Activated naive CD8-positive, alpha-beta T cell treated with anti-CD3 and anti-CD28 coated beads for 36 hours (primary cell): Measurements from ENCODE around the gene EBPL. TPM values are rescaled to one million over a fixed set of nuclear protein-coding genes. Genes with fewer than 3 reads are reported as not detected.

ENCODE experiments used
- DNase-seq: peaks from one replicate; pipeline ENCODE4 v3.0.0; 2021
- H3K27ac Mint-ChIP-seq: one replicate; pipeline ENCODE4 v1.8.0; 2022; ENCODE audit warnings: mild to moderate bottlenecking, moderate library complexity, mixed read lengths
- H3K27me3 Mint-ChIP-seq: one replicate; pipeline ENCODE4 v1.8.0; 2022; ENCODE audit warnings: mild to moderate bottlenecking, mixed read lengths
- H3K36me3 Mint-ChIP-seq: one replicate; pipeline ENCODE4 v1.8.0; 2021; ENCODE audit warnings: mild to moderate bottlenecking, mixed read lengths
- H3K4me1 Mint-ChIP-seq: one replicate; pipeline ENCODE4 v1.8.0; 2021; ENCODE audit warnings: mixed read lengths
- H3K4me3 Mint-ChIP-seq: one replicate; pipeline ENCODE4 v1.8.0; 2022; ENCODE audit warnings: mild to moderate bottlenecking, moderate library complexity, mixed read lengths
- H3K9me3 Mint-ChIP-seq: one replicate; pipeline ENCODE4 v1.8.0; 2022; ENCODE audit warnings: mixed read lengths
- total RNA-seq, 2 experiments: library from RNA; stranded (reverse); gene quantifications; one replicate each; pipeline ENCODE4 v1.2.3, GENCODE V29; 2021

Gene EBPL
- total RNA-seq, 2 experiments from 2014 or later: 54.8 to 60.0 TPM

DNA sequence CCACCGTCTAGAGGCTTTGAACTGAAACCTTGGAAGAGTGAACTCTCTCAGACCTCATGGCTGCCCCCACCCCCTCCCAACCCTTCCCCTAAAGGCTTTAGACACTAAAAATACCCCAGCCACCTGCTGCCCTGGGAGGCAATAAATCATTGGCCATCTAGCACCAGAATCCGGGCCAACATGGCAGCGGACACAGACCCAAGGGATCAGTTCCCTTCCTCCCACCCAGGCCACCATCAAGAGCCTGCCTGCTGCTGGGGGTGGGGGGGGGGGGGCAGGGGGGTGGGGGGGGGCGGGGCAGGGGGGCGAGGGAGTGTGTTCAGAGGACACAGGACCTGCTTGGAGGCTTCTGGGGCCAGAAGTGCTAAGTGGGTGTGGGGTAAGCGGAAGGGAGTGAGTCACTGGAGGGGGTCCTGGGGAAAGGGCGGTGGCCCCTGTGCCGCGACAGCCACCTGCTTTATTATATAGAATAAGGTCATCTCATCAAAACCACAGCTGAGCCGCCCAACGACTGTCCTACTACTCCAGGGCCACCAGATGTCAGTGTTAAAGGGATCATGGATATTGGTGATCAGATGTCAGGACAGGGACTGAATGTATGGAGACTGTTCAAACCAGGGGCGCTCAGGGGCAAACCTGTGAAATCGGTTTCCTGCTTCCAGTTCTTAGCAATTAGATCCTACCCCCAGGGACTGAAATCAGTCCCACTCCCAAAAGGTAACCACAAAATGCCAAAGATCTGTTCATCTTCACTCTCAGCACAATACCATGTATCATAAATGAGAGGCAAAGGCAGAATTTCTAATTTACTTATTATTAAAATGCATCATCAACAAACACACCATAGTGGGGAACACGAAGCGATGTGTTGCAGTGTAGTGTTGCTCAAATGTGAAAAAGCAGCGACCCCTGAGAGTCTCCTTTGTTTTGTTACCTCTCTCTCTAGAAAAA is 38.7 kb downstream of the EBPL start:
- H3K27ac Mint-ChIP-seq: no peak overlapping the region
- DNase-seq: peak; percentile 23
- H3K9me3 Mint-ChIP-seq: no peaks in the 10 kb centered on the region
- H3K4me3 Mint-ChIP-seq: no peak overlapping the region
- H3K27me3 Mint-ChIP-seq: no peaks in the 10 kb centered on the region
- H3K4me1 Mint-ChIP-seq: no peaks in the 10 kb centered on the region
- H3K36me3 Mint-ChIP-seq: peaks cover 2% of the 10 kb centered on the region

DNA sequence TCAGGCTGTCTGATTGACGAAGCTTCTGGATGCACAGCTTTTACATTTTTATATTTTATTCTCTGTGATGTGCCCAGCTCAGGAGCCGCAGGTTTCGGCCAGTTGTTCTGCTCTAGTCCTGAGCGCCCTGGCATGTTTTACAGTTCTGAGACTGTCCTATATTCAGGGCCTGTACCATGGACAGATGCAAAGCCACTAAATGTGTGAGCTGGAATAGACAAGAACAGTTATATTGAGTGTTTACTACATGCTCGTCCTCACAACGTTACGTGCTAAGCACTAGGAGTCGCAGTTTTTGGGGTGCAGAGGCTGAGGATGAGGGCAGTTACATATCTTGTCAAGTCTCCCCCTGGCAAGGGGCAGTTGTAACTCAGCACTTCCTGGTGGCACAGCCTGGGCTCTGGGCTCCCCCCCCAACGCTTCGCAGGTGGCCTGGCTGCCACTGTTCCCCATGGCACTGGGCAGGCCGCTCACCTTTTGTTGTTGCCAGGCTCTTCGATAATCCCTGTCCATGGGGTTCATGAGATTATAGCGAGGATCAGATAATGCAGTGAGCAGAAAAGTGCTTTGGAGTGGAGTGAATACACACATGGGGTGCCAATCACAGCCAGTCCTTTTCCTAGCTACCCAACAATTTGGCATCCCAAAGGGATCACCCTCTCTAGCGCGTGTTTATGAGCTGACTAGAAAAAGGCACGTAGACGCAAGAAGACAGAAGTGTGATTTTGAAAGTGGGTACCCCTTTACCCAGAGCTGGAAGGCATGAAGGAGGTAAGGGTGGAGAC is 39.5 kb downstream of the EBPL start:
- Mint-ChIP-seq H3K36me3 (peaks cover 2% of the 10 kb centered on the region), H3K27me3 (no peaks in the 10 kb centered on the region), H3K4me1 (no peaks in the 10 kb centered on the region), H3K9me3 (no peaks in the 10 kb centered on the region), H3K27ac (no peak overlapping the region), H3K4me3 (no peak overlapping the region)
- DNase-seq: no peak

DNA sequence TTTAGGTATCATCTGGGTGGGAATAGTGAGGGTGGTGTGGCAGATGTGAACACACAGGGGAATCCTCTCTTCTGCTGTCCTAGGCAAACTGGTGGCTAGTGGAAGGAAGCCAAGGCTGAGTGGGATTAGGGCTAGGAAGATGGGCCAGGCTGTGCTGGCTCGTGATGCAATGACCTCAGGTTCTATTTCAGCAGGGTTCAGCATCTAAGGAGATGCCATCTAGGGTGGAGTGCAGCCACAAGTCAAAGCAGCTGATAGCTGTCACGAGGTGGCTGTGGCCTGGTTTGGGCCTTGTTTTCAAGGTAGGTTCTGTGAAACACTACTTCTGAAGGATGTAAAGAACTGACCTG is 41.3 kb downstream of the EBPL start:
- no peaks in the 10 kb centered on the region for H3K9me3 Mint-ChIP-seq

DNA sequence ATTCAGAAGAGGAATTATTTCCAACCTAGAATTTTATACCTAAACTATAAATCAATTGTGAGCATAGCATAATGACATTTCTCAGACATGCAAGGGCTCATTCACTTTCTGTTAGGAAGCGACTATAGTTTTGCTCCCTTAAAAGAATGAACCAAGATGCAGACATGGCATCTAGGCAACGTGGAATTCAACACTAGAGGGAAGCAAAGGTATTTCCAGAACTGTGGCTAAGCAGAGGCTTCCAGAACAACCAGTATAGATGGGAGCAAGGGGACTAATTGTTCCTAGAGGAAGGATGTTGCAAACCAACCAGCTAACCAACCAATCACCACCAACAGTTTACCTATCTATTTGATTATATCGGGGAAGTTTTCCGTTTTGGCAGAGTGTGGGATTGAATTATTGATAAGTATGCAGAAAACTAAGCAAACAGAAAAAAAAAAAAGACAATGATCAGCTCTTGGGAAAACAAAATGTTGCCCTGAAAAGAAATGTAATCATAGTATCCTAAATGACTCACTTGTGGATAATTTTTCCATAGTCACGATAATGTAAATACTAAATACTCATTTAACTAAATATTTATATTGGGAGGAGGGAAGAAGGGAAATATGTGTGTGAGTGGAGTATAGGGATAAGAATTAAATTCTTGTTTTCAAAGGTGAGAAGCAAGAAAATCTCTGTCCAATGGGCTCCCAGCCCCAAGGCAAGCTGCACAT is 41.9 kb downstream of the EBPL start:
- Mint-ChIP-seq H3K27ac (no peak overlapping the region), H3K4me1 (peaks cover 6% of the 10 kb centered on the region), H3K4me3 (no peak overlapping the region), H3K27me3 (no peaks in the 10 kb centered on the region), H3K9me3 (no peaks in the 10 kb centered on the region), H3K36me3 (peaks cover 2% of the 10 kb centered on the region)
- no peak for DNase-seq

More for the DNA sequence above, 41.3 kb downstream of the EBPL start:
- H3K36me3 Mint-ChIP-seq: peaks cover 2% of the 10 kb centered on the region
- H3K27me3 Mint-ChIP-seq: no peaks in the 10 kb centered on the region
- H3K4me1 Mint-ChIP-seq: peaks cover 6% of the 10 kb centered on the region
- H3K4me3 Mint-ChIP-seq: no peak overlapping the region
- H3K27ac Mint-ChIP-seq: no peak overlapping the region
- DNase-seq: no peak

DNA sequence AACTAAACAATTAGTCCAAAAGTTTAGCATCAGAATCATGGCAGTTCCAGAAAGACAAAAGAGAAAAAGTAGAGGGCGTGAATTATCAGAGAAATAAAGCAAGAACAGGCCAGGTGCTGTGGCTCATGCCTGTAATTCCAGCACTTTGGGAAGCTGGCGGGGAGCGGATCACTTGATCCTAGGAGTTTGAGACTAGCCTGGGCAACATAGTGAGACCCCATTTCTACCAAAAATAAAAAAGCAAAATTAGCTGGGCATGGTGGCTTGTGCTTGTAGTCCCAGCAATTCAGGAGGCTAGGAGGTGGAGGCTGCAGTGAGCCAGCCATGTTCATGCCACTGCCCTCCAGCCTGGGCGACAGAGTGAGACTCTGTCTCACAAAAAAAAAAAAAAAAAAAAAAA is 44.6 kb downstream of the EBPL start:
- Mint-ChIP-seq H3K27ac (no peak overlapping the region), H3K27me3 (no peaks in the 10 kb centered on the region), H3K36me3 (peaks cover 2% of the 10 kb centered on the region), H3K9me3 (no peaks in the 10 kb centered on the region), H3K4me1 (peaks cover 8% of the 10 kb centered on the region), H3K4me3 (no peak overlapping the region)
- DNase-seq: no peak

DNA sequence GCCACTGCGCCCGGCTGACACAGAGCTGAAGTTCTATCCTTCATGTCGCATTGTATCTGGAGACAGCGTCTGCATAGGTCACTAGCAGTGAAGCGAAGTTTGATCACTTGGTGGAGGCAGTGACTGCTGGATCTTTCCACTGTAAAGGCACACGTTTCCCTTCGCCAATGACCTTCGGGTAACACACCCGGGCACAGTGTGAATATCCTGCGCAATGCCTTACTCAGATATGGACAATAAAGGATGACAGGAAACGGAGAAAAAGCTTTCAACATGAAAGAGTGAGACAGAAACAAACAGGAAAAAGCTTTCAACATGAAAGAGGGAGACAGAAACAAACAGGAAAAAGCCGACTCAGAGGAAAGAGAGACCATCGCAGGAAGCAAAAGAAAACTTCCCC is 45.8 kb downstream of the EBPL start:
- H3K27ac Mint-ChIP-seq: no peak overlapping the region
- no peak overlapping the region for H3K4me3 Mint-ChIP-seq
- no peak for DNase-seq
- no peaks in the 10 kb centered on the region for H3K9me3 Mint-ChIP-seq
- peaks cover 2% of the 10 kb centered on the region for H3K36me3 Mint-ChIP-seq
- H3K27me3 Mint-ChIP-seq: no peaks in the 10 kb centered on the region
- H3K4me1 Mint-ChIP-seq: peaks cover 8% of the 10 kb centered on the region

DNA sequence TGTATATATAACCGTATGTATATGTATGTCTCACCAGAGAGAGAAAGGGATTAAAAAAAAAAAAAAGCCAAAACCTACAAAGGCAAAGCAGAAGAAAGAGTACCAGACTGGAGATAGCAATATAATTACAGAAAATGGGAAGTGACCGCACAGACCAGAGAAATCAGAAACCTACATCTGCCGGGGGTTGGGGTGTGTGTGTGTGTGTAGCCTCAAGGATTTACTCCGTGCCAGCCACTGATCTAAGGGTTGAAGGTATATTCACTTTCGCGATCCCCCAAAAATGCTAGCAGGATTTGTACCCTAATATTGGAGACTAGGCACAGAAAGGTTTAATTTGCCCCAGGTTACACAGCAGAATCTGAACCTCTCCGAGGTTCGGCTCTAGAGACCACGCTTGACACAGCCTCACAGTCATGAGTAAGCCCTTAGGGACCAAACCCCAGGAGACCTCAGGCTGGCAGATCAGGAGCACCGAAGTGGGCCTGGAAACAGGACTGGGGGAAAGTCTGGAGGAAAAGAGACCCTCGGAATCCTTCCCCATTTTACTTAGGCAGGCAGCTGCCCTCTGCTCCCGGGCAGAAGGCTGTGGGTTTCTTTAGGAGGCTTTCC is 48.1 kb downstream of the EBPL start:
- H3K9me3 Mint-ChIP-seq: no peaks in the 10 kb centered on the region
- DNase-seq: no peak
- peaks cover 8% of the 10 kb centered on the region for H3K4me1 Mint-ChIP-seq
- no peak overlapping the region for H3K4me3 Mint-ChIP-seq
- no peak overlapping the region for H3K27ac Mint-ChIP-seq
- H3K36me3 Mint-ChIP-seq: peaks cover 2% of the 10 kb centered on the region
- H3K27me3 Mint-ChIP-seq: no peaks in the 10 kb centered on the region

DNA sequence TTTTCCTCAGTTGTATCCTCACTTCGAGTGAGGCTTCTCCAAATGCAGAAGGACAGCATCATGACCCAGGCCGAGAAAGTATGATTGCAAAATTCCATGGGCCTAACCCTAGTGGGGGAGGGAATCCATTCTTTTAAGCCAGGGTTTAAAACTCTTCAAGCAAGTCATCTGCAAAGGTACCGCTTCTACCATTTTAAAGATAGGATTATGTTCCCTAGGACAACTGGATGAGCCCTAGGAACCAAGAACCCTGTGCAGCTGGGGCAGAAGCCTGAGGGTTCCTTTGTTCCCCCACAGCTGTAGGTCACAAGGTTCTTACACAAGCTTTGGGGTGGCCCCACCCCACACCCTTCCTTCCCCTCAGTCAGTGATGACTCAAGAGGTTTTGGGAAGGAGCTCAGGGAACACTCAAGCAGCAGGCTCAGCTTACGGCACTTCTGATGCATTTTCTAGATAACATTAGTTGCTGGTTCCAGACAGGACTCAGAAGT is 49.4 kb downstream of the EBPL start:
- Mint-ChIP-seq H3K4me3 (no peak overlapping the region), H3K27me3 (no peaks in the 10 kb centered on the region)

DNA sequence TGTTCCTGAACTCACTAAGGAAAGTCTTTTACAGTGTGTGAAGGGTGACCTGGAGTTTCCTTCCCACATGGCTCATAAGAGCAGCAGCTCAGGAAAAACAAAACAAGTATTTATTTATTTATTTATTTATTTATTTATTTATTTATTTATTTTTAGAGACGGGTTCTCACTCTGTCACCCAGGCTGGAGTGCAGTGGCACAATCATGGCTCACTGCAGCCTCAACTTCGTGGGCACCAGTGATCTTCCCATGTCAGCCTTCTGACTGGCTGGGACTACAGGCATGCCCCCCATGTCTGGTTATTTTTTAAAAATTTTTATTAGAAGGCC is 52.6 kb downstream of the EBPL start:
- H3K27me3 Mint-ChIP-seq: no peaks in the 10 kb centered on the region
- peaks cover 7% of the 10 kb centered on the region for H3K4me1 Mint-ChIP-seq
- no peaks in the 10 kb centered on the region for H3K36me3 Mint-ChIP-seq
- no peaks in the 10 kb centered on the region for H3K9me3 Mint-ChIP-seq
- H3K4me3 Mint-ChIP-seq: no peak overlapping the region
- DNase-seq: no peak
- no peak overlapping the region for H3K27ac Mint-ChIP-seq

More for the DNA sequence above, 49.4 kb downstream of the EBPL start:
- Mint-ChIP-seq H3K9me3 (no peaks in the 10 kb centered on the region), H3K4me1 (peaks cover 8% of the 10 kb centered on the region), H3K27ac (no peak overlapping the region), H3K36me3 (peaks cover 2% of the 10 kb centered on the region)
- DNase-seq: no peak

DNA sequence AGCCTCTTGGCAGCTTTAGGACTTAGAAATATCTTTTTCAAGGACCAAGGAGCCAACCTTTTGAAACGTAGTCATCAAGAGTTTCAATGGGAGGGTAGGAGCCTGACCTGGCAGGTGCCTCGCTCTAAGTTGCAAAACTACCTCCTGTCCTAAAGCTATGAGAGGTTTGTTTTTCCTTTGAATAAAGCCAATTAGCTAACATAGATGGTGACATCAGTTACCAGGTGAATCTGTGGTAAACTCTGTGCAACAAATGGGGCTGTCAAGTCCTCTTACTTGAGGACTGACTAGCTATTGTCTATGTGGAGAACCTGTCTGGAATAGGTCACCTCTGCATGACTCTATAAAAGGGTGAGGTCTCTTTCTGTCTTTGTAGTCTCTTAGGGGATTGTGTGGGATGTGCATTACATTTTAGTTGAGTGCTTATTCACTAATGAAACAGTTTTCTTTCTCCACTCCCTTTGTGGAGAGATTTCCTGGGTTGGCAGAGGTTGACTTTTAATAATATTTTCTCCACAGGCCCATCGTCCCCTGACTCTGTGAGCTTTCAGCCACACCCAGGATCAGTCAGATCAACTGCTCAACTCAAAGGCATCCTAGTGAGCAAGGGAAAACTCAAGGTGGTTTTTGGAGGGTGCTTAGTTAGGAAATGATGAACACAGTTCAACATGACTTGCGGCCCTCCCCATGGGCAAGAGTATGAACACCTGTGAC is 53.1 kb downstream of the EBPL start:
- Mint-ChIP-seq H3K4me3 (no peak overlapping the region), H3K27me3 (no peaks in the 10 kb centered on the region), H3K9me3 (no peaks in the 10 kb centered on the region), H3K4me1 (peaks cover 7% of the 10 kb centered on the region), H3K36me3 (no peaks in the 10 kb centered on the region), H3K27ac (no peak overlapping the region)
- no peak for DNase-seq

DNA sequence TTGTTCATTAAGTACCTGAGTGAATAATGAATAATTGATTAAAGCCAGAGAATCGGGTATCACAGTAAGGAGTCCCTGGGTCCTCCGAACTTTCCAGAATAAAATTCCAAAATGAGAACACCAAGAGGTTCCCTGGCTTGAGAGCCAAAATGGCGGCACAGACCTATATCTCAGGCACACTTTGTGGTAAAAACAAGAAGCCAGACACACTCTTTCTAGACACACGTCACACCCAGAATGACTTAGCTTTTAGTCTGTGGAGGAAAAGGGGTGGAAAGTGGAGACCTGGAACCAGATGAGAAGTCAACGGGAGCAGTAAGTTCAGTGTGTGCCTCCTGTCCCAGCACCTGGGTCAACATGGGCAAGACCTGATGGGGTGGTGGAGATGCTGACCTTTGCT is 54.6 kb downstream of the EBPL start:
- no peak for DNase-seq
- no peaks in the 10 kb centered on the region for H3K36me3 Mint-ChIP-seq
- H3K4me1 Mint-ChIP-seq: peaks cover 6% of the 10 kb centered on the region
- H3K27me3 Mint-ChIP-seq: no peaks in the 10 kb centered on the region
- no peak overlapping the region for H3K4me3 Mint-ChIP-seq
- no peak overlapping the region for H3K27ac Mint-ChIP-seq
- no peaks in the 10 kb centered on the region for H3K9me3 Mint-ChIP-seq

DNA sequence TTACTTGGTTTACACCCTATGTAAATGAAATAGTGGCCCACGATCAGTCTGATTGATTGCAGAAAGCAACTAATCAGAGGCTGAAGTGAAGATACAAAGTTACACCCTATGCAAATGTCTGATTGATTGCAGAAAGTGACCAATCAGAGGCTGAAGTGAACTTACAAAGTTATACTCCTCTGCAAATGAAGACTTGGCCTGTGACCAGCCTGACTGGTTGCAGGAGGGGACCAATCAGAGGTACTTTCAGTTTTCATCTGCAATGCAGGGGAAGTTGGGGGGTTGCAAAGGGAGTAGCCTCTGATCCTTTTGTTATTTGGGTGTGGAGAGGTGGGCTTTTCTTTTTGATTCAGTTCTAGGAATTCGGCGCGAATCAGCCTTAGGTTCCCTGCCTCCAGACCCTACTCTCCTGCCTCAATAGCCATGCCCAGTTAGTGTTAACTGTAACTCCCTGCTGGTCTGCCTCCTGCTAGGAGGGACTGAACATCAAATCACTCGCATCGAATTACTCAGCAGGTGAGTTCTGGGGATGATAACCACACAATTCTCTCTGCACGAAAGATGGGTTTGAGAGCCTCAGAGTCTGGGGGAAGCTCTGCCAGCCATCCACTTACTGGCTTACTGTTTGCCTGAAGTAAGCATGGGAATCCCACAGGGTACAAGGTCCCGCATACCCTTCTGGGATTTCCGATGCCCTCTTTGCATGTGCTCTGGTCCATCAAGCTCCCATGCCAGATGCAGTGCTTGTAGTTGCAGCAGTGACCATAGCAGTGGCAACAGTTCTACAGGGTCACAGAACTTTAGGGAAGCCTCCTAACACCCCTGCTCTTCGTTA is 55.5 kb downstream of the EBPL start:
- no peaks in the 10 kb centered on the region for H3K36me3 Mint-ChIP-seq
- peak; percentile 32 for DNase-seq
- H3K27me3 Mint-ChIP-seq: no peaks in the 10 kb centered on the region
- peaks cover 6% of the 10 kb centered on the region for H3K4me1 Mint-ChIP-seq
- H3K4me3 Mint-ChIP-seq: peak overlapping the region; percentile 73
- H3K9me3 Mint-ChIP-seq: no peaks in the 10 kb centered on the region
- H3K27ac Mint-ChIP-seq: peak overlapping the region; percentile 68

DNA sequence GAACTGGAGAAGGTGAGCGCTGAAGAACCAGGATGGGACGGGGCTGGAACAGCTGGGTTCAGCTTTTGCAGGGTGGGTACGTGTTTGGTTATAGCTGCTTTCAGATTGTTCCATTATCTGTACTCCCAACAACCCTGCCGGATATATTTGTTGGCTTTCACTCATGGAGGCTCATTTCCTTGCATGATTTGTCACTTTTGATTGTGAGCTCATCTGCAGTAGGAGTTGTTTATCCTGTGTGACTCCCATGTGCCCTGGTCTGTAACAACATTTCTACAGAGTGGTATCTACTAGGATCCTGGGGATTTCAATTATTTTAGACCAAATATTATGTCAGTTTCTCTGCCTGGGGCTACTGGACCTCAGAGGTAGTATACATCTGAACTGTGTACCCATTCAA is 57.6 kb downstream of the EBPL start:
- DNase-seq: no peak
- Mint-ChIP-seq H3K27ac (no peak overlapping the region), H3K4me3 (no peak overlapping the region), H3K27me3 (no peaks in the 10 kb centered on the region), H3K4me1 (peaks cover 6% of the 10 kb centered on the region), H3K36me3 (no peaks in the 10 kb centered on the region), H3K9me3 (no peaks in the 10 kb centered on the region)
